ENCODE results near the gene PWWP2B. TPM values are rescaled to one million over a fixed set of nuclear protein-coding genes. Genes with fewer than 3 reads are reported as not detected.
"Not testable (repeated sequence)": the region's sequence is repeated elsewhere in the genome, so short reads cannot be mapped to it uniquely, and the experiment has no call there.

The PWWP2B gene
- total RNA-seq, 4 donors from 2014 or later: 11.8 to 25.5 (median 14.3) TPM

GRCh38 chr10:132385721-132386418 is 11.1 kb upstream of the PWWP2B start:
- intact Hi-C loops (cut with DNase I): loop anchor here (10.0 kb wide), 1 partner anchor 259 kb away; no protein-coding TSS in a partner anchor
- Histone ChIP-seq H3K36me3 (no peaks in the 10 kb centered on the region), H3K9me3 (peaks cover 0 to 4% (median 2%) of the 10 kb centered on the region in 4 donors), H3K4me1 (peaks cover 7 to 15% (median 13%) of the 10 kb centered on the region in 4 donors), H3K27ac (replicated peaks in 1 of 4) (no peak overlapping the region), H3K4me3 (no peak overlapping the region), H3K27me3 (no peaks in the 10 kb centered on the region)
- DNase-seq (ENCODE audit: extremely low spot score): no peak
- WGBS: 90% methylated on average over 13 of the region's 18 CpGs
- TF ChIP-seq POLR2AphosphoS5 (IDR thresholded peaks at IDR 0.05): no peak
- TF ChIP-seq POLR2A (IDR thresholded peaks at IDR 0.05; ENCODE audit: low read depth): no peak
- TF ChIP-seq CTCF (IDR thresholded peaks at IDR 0.05): no peak
- no peak for TF ChIP-seq EP300 (IDR thresholded peaks at IDR 0.05)

GRCh38 chr10:132386419-132386831 is 10.6 kb upstream of the PWWP2B start:
- Histone ChIP-seq H3K27ac (replicated peaks in 1 of 4) (no peak overlapping the region), H3K36me3 (no peaks in the 10 kb centered on the region), H3K4me3 (no peak overlapping the region), H3K27me3 (no peaks in the 10 kb centered on the region), H3K4me1 (peaks cover 7 to 15% (median 13%) of the 10 kb centered on the region in 4 donors), H3K9me3 (peaks cover 0 to 4% (median under 1%) of the 10 kb centered on the region in 4 donors)
- no peak for DNase-seq (ENCODE audit: extremely low spot score)
- 82% methylated on average over 8 of the region's 9 CpGs for WGBS
- TF ChIP-seq POLR2A (IDR thresholded peaks at IDR 0.05; ENCODE audit: low read depth) (no peak), POLR2AphosphoS5 (IDR thresholded peaks at IDR 0.05) (no peak), CTCF (IDR thresholded peaks at IDR 0.05) (no peak), EP300 (IDR thresholded peaks at IDR 0.05) (no peak)
- intact Hi-C loops (cut with DNase I): loop anchor here (10.0 kb wide), 1 partner anchor 258 kb away; no protein-coding TSS in a partner anchor

GRCh38 chr10:132386896-132387295 is 10.1 kb upstream of the PWWP2B start:
- not testable (repeated sequence) for H3K9me3 ChIP-seq; H3K27me3 ChIP-seq; H3K27ac ChIP-seq (replicated peaks in 1 of 4); H3K4me3 ChIP-seq; DNase-seq (ENCODE audit: extremely low spot score); H3K36me3 ChIP-seq
- WGBS: 63% methylated on average over 1 of the region's 1 CpG
- intact Hi-C loops (cut with DNase I): loop anchor here (10.0 kb wide), 1 partner anchor 258 kb away; no protein-coding TSS in a partner anchor
- peaks cover 7 to 15% (median 13%) of the 10 kb centered on the region in 4 donors for H3K4me1 ChIP-seq

- peak overlapping the region in 1 of 4 donors; percentile 42 for H3K27ac ChIP-seq (replicated peaks in 1 of 4)
- H3K36me3 ChIP-seq: no peaks in the 10 kb centered on the region
- intact Hi-C loops (cut with DNase I): loop anchor here (1.0 to 10.0 kb wide), 2 partner anchors 66 to 257 kb away; no protein-coding TSS in a partner anchor
- H3K4me3 ChIP-seq: peak overlapping the region in 2 of 4 donors; percentile 18 to 35
- no peaks in the 10 kb centered on the region for H3K9me3 ChIP-seq
- TF ChIP-seq POLR2AphosphoS5 (IDR thresholded peaks at IDR 0.05) (no peak), CTCF (IDR thresholded peaks at IDR 0.05) (peak; percentile 63 to 73 (median 69))
- peaks cover 7 to 15% (median 13%) of the 10 kb centered on the region in 4 donors for H3K4me1 ChIP-seq
- WGBS: 10% methylated on average over 13 of the region's 26 CpGs
- no peaks in the 10 kb centered on the region for H3K27me3 ChIP-seq
- DNase-seq (ENCODE audit: extremely low spot score): no peak
These were observed 9.2 kb upstream of the PWWP2B start for GRCh38 chr10:132387764-132388210.

GRCh38 chr10:132388891-132389432 is 8.0 kb upstream of the PWWP2B start:
- no peaks in the 10 kb centered on the region for H3K36me3 ChIP-seq
- no peak for DNase-seq (ENCODE audit: extremely low spot score)
- no peak overlapping the region for H3K4me3 ChIP-seq
- peaks cover 7 to 15% (median 13%) of the 10 kb centered on the region in 4 donors for H3K4me1 ChIP-seq
- WGBS: 21% methylated on average over 7 of the region's 22 CpGs
- H3K27ac ChIP-seq (replicated peaks in 1 of 4): no peak overlapping the region
- intact Hi-C loops (cut with DNase I): loop anchor here (1.0 to 10.0 kb wide), 2 partner anchors 64 to 256 kb away; no protein-coding TSS in a partner anchor
- no peaks in the 10 kb centered on the region for H3K9me3 ChIP-seq
- H3K27me3 ChIP-seq: no peaks in the 10 kb centered on the region
- TF ChIP-seq EP300 (IDR thresholded peaks at IDR 0.05): no peak
- TF ChIP-seq POLR2AphosphoS5 (IDR thresholded peaks at IDR 0.05): no peak
- TF ChIP-seq CTCF (IDR thresholded peaks at IDR 0.05): no peak
- TF ChIP-seq POLR2A (IDR thresholded peaks at IDR 0.05; ENCODE audit: low read depth): no peak

Data from esophagus muscularis mucosa (tissue), 4 donors.